DOHH2 (cell line): ENCODE results near the gene SUCO.
"Not testable (repeated sequence)": the region's sequence is repeated elsewhere in the genome, so short reads cannot be mapped to it uniquely, and the experiment has no call there.

Source experiments
- H3F3A ChIP-seq: fragments of 200-600 bp; sonication (generic), shearing (Covaris generic); 2 replicates; pipeline ENCODE4 v1.6.0; 2016; ENCODE audit warnings: antibody characterized with exemption, mild to moderate bottlenecking; ENCODE audit not compliant: control insufficient read depth, insufficient read depth
- H3K27ac ChIP-seq: fragments of 200-600 bp; sonication (generic); 2 replicates; pipeline ENCODE4 v1.5.1; 2014; ENCODE audit warnings: low read depth, mild to moderate bottlenecking, low read length, moderate library complexity
- H3K27me3 ChIP-seq: fragments of 200-600 bp; sonication (generic); 2 replicates; pipeline ENCODE4 v1.6.1; 2014; ENCODE audit warnings: mild to moderate bottlenecking, low read length, mixed read lengths; ENCODE audit not compliant: control insufficient read depth
- H3K36me3 ChIP-seq: fragments of 200-600 bp; sonication (generic); 2 replicates; pipeline ENCODE4 v1.6.1; 2014; ENCODE audit warnings: mild to moderate bottlenecking, low read length, moderate library complexity, mixed read lengths; ENCODE audit not compliant: control insufficient read depth
- H3K4me1 ChIP-seq: fragments of 200-600 bp; sonication (generic); 2 replicates; pipeline ENCODE4 v1.6.1; 2014; ENCODE audit warnings: mild to moderate bottlenecking, low read length, mixed read lengths; ENCODE audit not compliant: control insufficient read depth
- H3K4me2 ChIP-seq: fragments of 200-600 bp; sonication (generic); 2 replicates; pipeline ENCODE4 v1.6.0; 2014; ENCODE audit warnings: mild to moderate bottlenecking, low read length, moderate library complexity
- H3K4me3 ChIP-seq: fragments of 200-600 bp; sonication (generic); 2 replicates; pipeline ENCODE4 v1.5.1; 2014; ENCODE audit warnings: mild to moderate bottlenecking, low read length, mixed read lengths
- H3K79me2 ChIP-seq: fragments of 200-600 bp; sonication (generic); 2 replicates; pipeline ENCODE4 v1.6.1; 2014; ENCODE audit warnings: mild to moderate bottlenecking, low read length, mixed read lengths; ENCODE audit not compliant: control insufficient read depth
- H3K9me2 ChIP-seq: fragments of 200-600 bp; sonication (generic); replicated peaks from 2 replicates; pipeline ENCODE4 v1.6.1; 2014; ENCODE audit warnings: mild to moderate bottlenecking, low read length, mixed read lengths; ENCODE audit not compliant: control insufficient read depth
- H3K9me3 ChIP-seq: fragments of 200-600 bp; sonication (generic); 2 replicates; pipeline ENCODE4 v1.6.1; 2014; ENCODE audit warnings: antibody characterized with exemption, low read length, mixed read lengths; ENCODE audit not compliant: control insufficient read depth, insufficient read depth
- H4K20me1 ChIP-seq: fragments of 200-600 bp; sonication (generic); 2 replicates; pipeline ENCODE4 v1.6.0; 2014; ENCODE audit warnings: low read depth, mild to moderate bottlenecking, antibody characterized with exemption, low read length, moderate library complexity; ENCODE audit not compliant: control insufficient read depth, insufficient read depth
- EZH2phosphoT487 ChIP-seq: fragments of 200-600 bp; sonication (generic); IDR thresholded peaks from 2 replicates; pipeline ENCODE4 v1.6.1; 2017; ENCODE audit warnings: borderline replicate concordance, mild to moderate bottlenecking, antibody characterized with exemption, low read length, moderate library complexity, mixed read lengths
- TF ChIP-seq, protein P1 (sequence below): fragments of 200-600 bp; sonication (generic); IDR thresholded peaks from one replicate; pipeline ENCODE4 v1.5.1; 2014; ENCODE audit warnings: antibody characterized with exemption, mild to moderate bottlenecking, low read depth, low read length; ENCODE audit not compliant: poor library complexity, severe bottlenecking

Gene SUCO

DNA sequence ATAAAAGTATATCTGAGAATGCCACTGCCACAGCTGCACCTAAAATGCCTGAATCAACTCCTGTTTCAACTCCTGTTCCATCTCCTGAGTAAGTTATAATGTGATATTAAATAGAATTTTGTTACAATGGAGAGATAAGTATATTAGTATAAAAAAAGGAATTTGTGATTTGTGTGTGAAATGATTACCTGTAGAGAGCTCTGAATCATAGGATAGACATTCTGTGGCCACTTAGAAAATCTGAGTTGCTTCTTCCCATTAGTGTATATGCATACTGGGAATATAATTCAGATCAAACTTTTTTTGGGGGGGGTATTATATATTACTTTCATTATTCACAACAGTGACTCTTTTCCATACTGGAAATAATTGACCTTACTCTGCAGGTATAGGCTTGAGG is 52.9 kb downstream of the SUCO start:
- H3K79me2 ChIP-seq, result no peaks in the 10 kb centered on the region
- H4K20me1 ChIP-seq, result no peaks in the 10 kb centered on the region; the same call in 1 of the 2 replicates
- no peak overlapping the region for H3K4me2 ChIP-seq
- peaks cover 40% of the 10 kb centered on the region for H3K36me3 ChIP-seq
- H3K27ac ChIP-seq, result no peak overlapping the region
- TF ChIP-seq, protein P1, sequence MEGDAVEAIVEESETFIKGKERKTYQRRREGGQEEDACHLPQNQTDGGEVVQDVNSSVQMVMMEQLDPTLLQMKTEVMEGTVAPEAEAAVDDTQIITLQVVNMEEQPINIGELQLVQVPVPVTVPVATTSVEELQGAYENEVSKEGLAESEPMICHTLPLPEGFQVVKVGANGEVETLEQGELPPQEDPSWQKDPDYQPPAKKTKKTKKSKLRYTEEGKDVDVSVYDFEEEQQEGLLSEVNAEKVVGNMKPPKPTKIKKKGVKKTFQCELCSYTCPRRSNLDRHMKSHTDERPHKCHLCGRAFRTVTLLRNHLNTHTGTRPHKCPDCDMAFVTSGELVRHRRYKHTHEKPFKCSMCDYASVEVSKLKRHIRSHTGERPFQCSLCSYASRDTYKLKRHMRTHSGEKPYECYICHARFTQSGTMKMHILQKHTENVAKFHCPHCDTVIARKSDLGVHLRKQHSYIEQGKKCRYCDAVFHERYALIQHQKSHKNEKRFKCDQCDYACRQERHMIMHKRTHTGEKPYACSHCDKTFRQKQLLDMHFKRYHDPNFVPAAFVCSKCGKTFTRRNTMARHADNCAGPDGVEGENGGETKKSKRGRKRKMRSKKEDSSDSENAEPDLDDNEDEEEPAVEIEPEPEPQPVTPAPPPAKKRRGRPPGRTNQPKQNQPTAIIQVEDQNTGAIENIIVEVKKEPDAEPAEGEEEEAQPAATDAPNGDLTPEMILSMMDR, result no peak
- TF ChIP-seq EZH2phosphoT487, result no peak
- H3K4me1 ChIP-seq, result no peaks in the 10 kb centered on the region; the same call in 1 of the 2 replicates
- no peaks in the 10 kb centered on the region for H3K27me3 ChIP-seq
- peaks cover 3% of the 10 kb centered on the region; the same call in 1 of the 2 replicates for H3F3A ChIP-seq
- H3K9me3 ChIP-seq, result no peaks in the 10 kb centered on the region
- no peaks in the 10 kb centered on the region for H3K9me2 ChIP-seq
- no peak overlapping the region for H3K4me3 ChIP-seq

DNA sequence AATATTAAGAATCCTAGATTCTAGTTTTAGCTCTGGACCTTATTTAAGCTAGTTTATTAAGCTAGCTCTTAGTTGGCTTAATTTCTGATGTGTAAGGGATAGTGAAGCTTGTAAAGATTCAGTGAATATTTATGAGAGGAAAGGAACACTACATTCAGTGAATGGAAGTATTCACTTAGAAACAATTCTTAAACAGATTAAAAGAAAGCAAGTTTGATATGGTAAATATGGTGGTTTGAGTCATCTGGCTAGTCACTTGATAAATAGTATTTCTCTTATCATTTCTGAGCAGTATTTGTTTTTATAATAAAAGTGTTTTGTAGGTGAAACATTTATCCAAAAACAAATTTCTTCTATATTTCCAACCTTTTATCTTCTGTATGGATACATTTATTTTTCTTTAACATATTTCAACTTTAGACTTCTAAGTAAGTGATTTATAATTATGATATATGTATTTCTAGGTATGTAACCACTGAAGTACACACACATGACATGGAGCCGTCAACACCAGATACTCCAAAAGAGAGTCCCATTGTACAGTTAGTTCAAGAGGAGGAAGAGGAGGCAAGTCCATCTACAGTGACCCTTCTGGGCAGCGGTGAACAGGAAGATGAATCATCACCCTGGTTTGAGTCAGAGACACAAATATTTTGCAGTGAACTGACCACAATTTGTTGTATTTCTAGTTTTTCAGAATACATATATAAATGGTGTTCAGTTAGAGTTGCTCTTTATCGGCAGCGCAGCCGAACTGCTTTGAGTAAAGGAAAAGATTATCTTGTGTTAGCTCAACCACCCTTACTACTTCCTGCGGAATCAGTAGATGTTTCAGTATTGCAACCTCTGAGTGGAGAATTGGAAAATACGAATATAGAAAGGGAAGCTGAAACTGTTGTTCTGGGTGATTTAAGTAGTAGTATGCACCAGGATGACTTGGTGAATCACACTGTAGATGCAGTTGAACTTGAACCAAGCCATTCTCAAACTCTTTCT is 55.6 kb downstream of the SUCO start:
- H3K4me2 ChIP-seq, result no peak overlapping the region
- H3K4me1 ChIP-seq, result no peaks in the 10 kb centered on the region; the same call in 1 of the 2 replicates
- peaks cover 3% of the 10 kb centered on the region; the same call in 1 of the 2 replicates for H3F3A ChIP-seq
- H3K9me3 ChIP-seq, result no peaks in the 10 kb centered on the region
- H3K27ac ChIP-seq, result no peak overlapping the region
- H3K4me3 ChIP-seq, result no peak overlapping the region
- H4K20me1 ChIP-seq, result no peaks in the 10 kb centered on the region
- TF ChIP-seq, protein P1, result no peak
- TF ChIP-seq EZH2phosphoT487, result no peak
- H3K79me2 ChIP-seq, result no peaks in the 10 kb centered on the region
- H3K9me2 ChIP-seq, result no peaks in the 10 kb centered on the region
- peaks cover 42% of the 10 kb centered on the region for H3K36me3 ChIP-seq
- no peaks in the 10 kb centered on the region for H3K27me3 ChIP-seq

DNA sequence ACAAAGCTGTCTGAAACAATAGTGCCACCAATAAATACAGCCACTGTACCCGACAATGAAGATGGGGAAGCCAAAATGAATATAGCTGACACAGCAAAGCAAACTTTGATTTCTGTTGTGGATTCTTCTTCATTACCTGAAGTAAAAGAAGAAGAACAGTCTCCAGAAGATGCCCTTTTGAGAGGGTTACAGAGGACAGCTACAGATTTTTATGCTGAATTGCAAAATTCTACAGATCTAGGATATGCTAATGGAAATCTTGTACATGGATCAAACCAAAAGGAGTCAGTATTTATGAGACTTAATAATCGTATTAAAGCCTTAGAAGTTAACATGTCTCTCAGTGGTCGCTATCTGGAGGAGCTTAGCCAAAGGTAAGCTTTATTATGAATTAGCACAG is 56.6 kb downstream of the SUCO start:
- no peak for TF ChIP-seq EZH2phosphoT487
- TF ChIP-seq, protein P1, result no peak
- no peak overlapping the region for H3K4me2 ChIP-seq
- H3K9me2 ChIP-seq, result no peaks in the 10 kb centered on the region
- peaks cover 3% of the 10 kb centered on the region; the same call in 1 of the 2 replicates for H3F3A ChIP-seq
- H4K20me1 ChIP-seq, result no peaks in the 10 kb centered on the region
- H3K27me3 ChIP-seq, result no peaks in the 10 kb centered on the region
- peaks cover 39% of the 10 kb centered on the region for H3K36me3 ChIP-seq
- no peak overlapping the region for H3K4me3 ChIP-seq
- H3K9me3 ChIP-seq, result no peaks in the 10 kb centered on the region
- H3K79me2 ChIP-seq, result no peaks in the 10 kb centered on the region
- no peaks in the 10 kb centered on the region for H3K4me1 ChIP-seq
- no peak overlapping the region for H3K27ac ChIP-seq

DNA sequence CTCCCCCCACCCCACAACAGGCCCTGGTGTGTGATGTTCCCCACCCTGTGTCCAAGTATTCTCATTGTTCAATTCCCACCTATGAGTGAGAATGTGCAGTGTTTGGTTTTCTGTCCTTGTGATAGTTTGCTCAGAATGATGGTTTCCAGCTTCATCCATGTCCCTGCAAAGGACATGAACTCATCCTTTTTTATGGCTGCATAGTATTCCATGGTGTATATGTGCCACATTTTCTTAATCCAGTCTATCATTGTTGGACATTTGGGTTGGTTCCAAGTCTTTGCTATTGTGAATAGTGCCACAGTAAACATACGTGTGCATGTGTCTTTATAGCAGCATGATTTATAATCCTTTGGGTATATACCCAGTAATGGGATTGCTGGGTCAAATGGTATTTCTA is 58.5 kb downstream of the SUCO start:
- H3K4me1 ChIP-seq, H3K79me2 ChIP-seq, H3K27me3 ChIP-seq, H3K9me3 ChIP-seq, H3K4me3 ChIP-seq, H3F3A ChIP-seq, H3K4me2 ChIP-seq, H3K27ac ChIP-seq, H3K9me2 ChIP-seq, H4K20me1 ChIP-seq: not testable (repeated sequence)
- peaks cover 35% of the 10 kb centered on the region for H3K36me3 ChIP-seq

DNA sequence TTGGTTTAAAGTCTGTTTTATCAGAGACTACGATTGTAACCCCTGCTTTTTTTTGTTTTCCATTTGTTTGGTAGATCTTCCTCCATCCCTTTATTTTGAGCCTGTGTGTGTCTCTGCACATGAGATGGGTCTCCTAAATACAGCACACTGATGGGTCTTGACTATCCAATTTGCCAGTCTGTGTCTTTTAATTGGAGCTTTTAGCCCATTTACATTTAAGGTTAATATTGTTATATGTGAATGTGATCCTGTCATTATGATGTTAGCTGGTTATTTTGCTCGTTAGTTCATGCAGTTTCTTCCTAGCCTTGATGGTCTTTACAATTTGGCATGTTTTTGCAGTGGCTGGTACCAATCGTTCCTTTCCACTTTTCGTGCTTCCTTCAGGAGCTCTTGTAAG is 62.1 kb downstream of the SUCO start:
- not testable (repeated sequence) for H4K20me1 ChIP-seq, H3K4me2 ChIP-seq, H3K79me2 ChIP-seq, H3K9me2 ChIP-seq, H3K27ac ChIP-seq, H3K4me3 ChIP-seq, H3K27me3 ChIP-seq, H3F3A ChIP-seq, H3K4me1 ChIP-seq, H3K9me3 ChIP-seq
- H3K36me3 ChIP-seq, result peaks cover 31% of the 10 kb centered on the region
